NT2/D1 (cell line): Measurements from ENCODE around the gene DOCK9.

Source experiments
- YY1 ChIP-seq: IDR thresholded peaks from 2 replicates; pipeline ENCODE4 v1.6.1; 2011; ENCODE audit not compliant: insufficient read length, insufficient read depth
- ZNF274 ChIP-seq: IDR thresholded peaks from 2 replicates; pipeline ENCODE4 v1.6.1; 2011; ENCODE audit warnings: mild to moderate bottlenecking, low read depth, low read length

DNA sequence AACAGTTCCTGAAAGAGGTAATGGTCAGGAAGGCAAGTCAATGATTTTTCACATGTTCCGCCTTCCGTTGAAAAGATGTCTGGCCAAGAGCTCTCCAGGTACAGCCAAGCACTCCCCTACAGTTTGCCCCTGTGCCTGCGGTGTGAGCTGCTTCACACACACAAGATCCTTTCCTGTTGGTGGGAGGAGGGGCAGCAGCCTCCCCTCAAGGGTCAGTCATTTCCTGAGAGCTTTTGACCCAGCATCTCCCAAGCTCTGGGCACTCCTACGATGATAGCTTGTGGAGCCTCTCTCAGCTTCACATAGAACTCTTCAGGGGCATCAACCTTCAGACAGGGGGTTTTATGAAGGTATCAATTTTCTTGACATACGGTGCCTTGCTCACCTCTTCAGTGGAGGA, 86.9 kb downstream of the DOCK9 start:
- TF ChIP-seq ZNF274 (no peak), YY1 (no peak)
